A673 (cell line): ENCODE results near the gene NUDCD3. TPM values are rescaled to one million over a fixed set of nuclear protein-coding genes. Genes with fewer than 3 reads are reported as not detected.

ENCODE experiments used
- BruUV-seq: library from RNA; stranded (reverse); fragments of 400-500 nt; replicated peaks from 2 replicates; lab custom pipeline; 2021; lab: Mats Ljungman, UMichigan
- CTCF ChIA-PET: fragments of 300-600 bp; sonication (Branson Sonifier 250); formaldehyde crosslinking; loops from one replicate; lab custom pipeline; 2022; ENCODE audit warnings: antibody characterized with exemption; lab: Charles Lee
- POLR2A ChIA-PET: fragments of 300-600 bp; sonication (Branson Sonifier 250); formaldehyde crosslinking; loops from one replicate; lab custom pipeline; 2022; ENCODE audit warnings: antibody characterized with exemption; ENCODE audit not compliant: low non-redundant PET; lab: Charles Lee
- DNase-seq: peaks from one replicate; pipeline ENCODE4 v3.0.0-alpha.2; 2015; ENCODE audit warnings: low spot score
- H3K27ac ChIP-seq: fragments of 200-600 bp; sonication (generic); 2 replicates; pipeline ENCODE4 v1.5.1; 2016; ENCODE audit warnings: mixed run types, low read depth, mild to moderate bottlenecking, mixed read lengths, antibody characterized with exemption, low read length; ENCODE audit not compliant: poor library complexity, severe bottlenecking
- H3K27me3 ChIP-seq: fragments of 200-600 bp; sonication (generic); replicated peaks from 2 replicates; pipeline ENCODE4 v1.6.1; 2017; ENCODE audit warnings: mixed run types, low read depth, mild to moderate bottlenecking, mixed read lengths, antibody characterized with exemption, low read length; ENCODE audit not compliant: insufficient read depth, poor library complexity
- H3K36me3 ChIP-seq: fragments of 200-600 bp; sonication (generic); 2 replicates; pipeline ENCODE4 v1.6.1; 2016; ENCODE audit warnings: mixed run types, mild to moderate bottlenecking, mixed read lengths, antibody characterized with exemption, low read length; ENCODE audit not compliant: insufficient read depth, poor library complexity, severe bottlenecking
- H3K4me1 ChIP-seq: fragments of 200-600 bp; sonication (generic); 2 replicates; pipeline ENCODE4 v1.6.1; 2017; ENCODE audit warnings: mixed run types, mild to moderate bottlenecking, mixed read lengths, antibody characterized with exemption, low read length; ENCODE audit not compliant: insufficient read depth, poor library complexity, severe bottlenecking
- H3K4me3 ChIP-seq: fragments of 200-600 bp; sonication (generic); 2 replicates; pipeline ENCODE4 v1.5.1; 2016; ENCODE audit warnings: low read depth, mixed run types, mild to moderate bottlenecking, mixed read lengths, low read length; ENCODE audit not compliant: poor library complexity, severe bottlenecking
- H3K9me3 ChIP-seq: fragments of 200-600 bp; sonication (generic); 2 replicates; pipeline ENCODE4 v1.6.1; 2016; ENCODE audit warnings: mixed run types, low read depth, mild to moderate bottlenecking, mixed read lengths, antibody characterized with exemption, low read length; ENCODE audit not compliant: poor library complexity, severe bottlenecking
- CTCF ChIP-seq: fragments of 300-800, 200-600 bp; sonication (generic); conservative IDR thresholded peaks from 2 replicates; pipeline ENCODE4 v1.5.1; 2017; ENCODE audit warnings: low read depth, mild to moderate bottlenecking, antibody characterized with exemption, low read length, moderate library complexity, mixed read lengths
- EZH2 ChIP-seq: fragments of 200-600 bp; sonication (generic); IDR thresholded peaks from 2 replicates; pipeline ENCODE4 v1.6.1; 2017; ENCODE audit warnings: borderline replicate concordance, low read depth, mild to moderate bottlenecking, mixed read lengths, antibody characterized with exemption, low read length; ENCODE audit not compliant: poor library complexity, severe bottlenecking
- intact Hi-C: fragments of 100-400 bp; cut with micrococcal nuclease; formaldehyde crosslinking; loops from one replicate; pipeline ENCODE4 v1.10.0; 2022; ENCODE audit not compliant: unreplicated experiment
- total RNA-seq: library from RNA; stranded (reverse); gene quantifications from 2 replicates; pipeline ENCODE4 v1.2.3, GENCODE V29; 2021

Gene NUDCD3
- total RNA-seq, 1 experiment from 2014 or later, result 119 TPM

- TF ChIP-seq CTCF, result no peak
- TF ChIP-seq EZH2, result no peak
- POLR2A ChIA-PET, result no interaction called here
- H3K36me3 ChIP-seq, result peaks cover 54% of the 10 kb centered on the region
- H3K27ac ChIP-seq, result no peak overlapping the region
- CTCF ChIA-PET, result no interaction called here
- H3K4me3 ChIP-seq, result no peak overlapping the region
- no TSS peak for BruUV-seq
- no peaks in the 10 kb centered on the region for H3K4me1 ChIP-seq
- intact Hi-C loops, result loop anchor here (10.0 kb wide), 1 partner anchor 650 kb away; no protein-coding TSS in a partner anchor
- H3K27me3 ChIP-seq, result no peaks in the 10 kb centered on the region
- peaks cover 9% of the 10 kb centered on the region for H3K9me3 ChIP-seq
- no peak for DNase-seq
Observed at GRCh38 chr7:44484482-44485313, 5.8 kb downstream of the NUDCD3 start.

GRCh38 chr7:44482502-44483485 is 7.7 kb downstream of the NUDCD3 start:
- Histone ChIP-seq H3K4me1 (no peaks in the 10 kb centered on the region), H3K36me3 (peaks cover 72% of the 10 kb centered on the region), H3K27me3 (no peaks in the 10 kb centered on the region), H3K4me3 (no peak overlapping the region), H3K27ac (no peak overlapping the region), H3K9me3 (peaks cover 9% of the 10 kb centered on the region)
- no TSS peak for BruUV-seq
- ChIA-PET CTCF (no interaction called here), POLR2A (no interaction called here)
- TF ChIP-seq EZH2, result no peak
- no peak for TF ChIP-seq CTCF
- intact Hi-C loops, result loop anchor here (10.0 kb wide), 1 partner anchor 652 kb away; no protein-coding TSS in a partner anchor
- no peak for DNase-seq

GRCh38 chr7:44477938-44478337 is 12.5 kb downstream of the NUDCD3 start:
- TF ChIP-seq EZH2, result no peak
- DNase-seq, result no peak
- Histone ChIP-seq H3K4me1 (no peaks in the 10 kb centered on the region), H3K36me3 (peaks cover 77% of the 10 kb centered on the region), H3K9me3 (no peaks in the 10 kb centered on the region), H3K27ac (no peak overlapping the region), H3K4me3 (no peak overlapping the region), H3K27me3 (no peaks in the 10 kb centered on the region)
- intact Hi-C loops, result loop anchor here (1.0 kb wide), 1 partner anchor 237 kb away; no protein-coding TSS in a partner anchor
- no TSS peak for BruUV-seq
- CTCF ChIA-PET, result interaction anchor here (0.7 kb wide), 1 partner anchor 230 kb away, joined by 3 read pairs; no protein-coding TSS in a partner anchor
- POLR2A ChIA-PET, result no interaction called here
